GM12878 (cell line): ENCODE results near the gene GALNT17. TPM values are rescaled to one million over a fixed set of nuclear protein-coding genes. Genes with fewer than 3 reads are reported as not detected.

Experiments
- ATAC-seq: fragments of 200-7000 bp; cut with Tn5 transposase; 3 replicates; pipeline ENCODE4 v1.9.1; 2020; ENCODE audit warnings: mild to moderate bottlenecking, moderate library complexity
- BruUV-seq: library from RNA; stranded (reverse); fragments of 400-500 nt; replicated peaks from 2 replicates; lab custom pipeline; 2021; lab: Mats Ljungman, UMichigan
- CTCF ChIA-PET: fragments of 300-600 bp; sonication (Branson Sonifier 250); formaldehyde crosslinking; extraction: SDS; loops from one replicate; lab custom pipeline; 2021; ENCODE audit warnings: inconsistent platforms; lab: Yijun Ruan, JAX
- POLR2A ChIA-PET: fragments of 350-600 bp; formaldehyde crosslinking; extraction: SDS; loops from one replicate; lab custom pipeline; 2021; ENCODE audit warnings: inconsistent platforms; lab: Charles Lee
- RAD21 ChIA-PET: fragments of 300-600 bp; sonication (Branson Sonifier 250); formaldehyde crosslinking; loops from one replicate; lab custom pipeline; 2023; ENCODE audit warnings: antibody characterized with exemption; ENCODE audit not compliant: unreplicated experiment; lab: Charles Lee
- SMC1A ChIA-PET: fragments of 300-600 bp; sonication (Branson Sonifier 250); formaldehyde crosslinking; loops from one replicate; lab custom pipeline; 2023; ENCODE audit not compliant: unreplicated experiment, uncharacterized antibody; lab: Charles Lee
- DNase-seq: peaks from one replicate; pipeline ENCODE4 v3.0.0-alpha.2; 2011; ENCODE audit warnings: low read depth, low spot score
- FAIRE-seq: peaks from 3 replicates; lab custom pipeline; 2011; peaks lifted over from hg19 to GRCh38; lab: Jason Lieb, UNC
- H2AFZ ChIP-seq: 2 replicates; pipeline ENCODE4 v1.6.0; 2011; ENCODE audit warnings: low read depth, low read length, control low read depth; ENCODE audit not compliant: control insufficient read depth
- H3K27ac ChIP-seq: 2 replicates; pipeline ENCODE4 v1.5.1; 2011; ENCODE audit warnings: control low read depth; ENCODE audit not compliant: control insufficient read depth, insufficient read depth
- H3K27me3 ChIP-seq, 2 experiments: replicated peaks in 1 of 2; 2 replicates each; pipeline versions ENCODE4 v1.6.0 to v1.6.1; 2011; ENCODE audit warnings: low read length in 1 of 2; ENCODE audit not compliant: control insufficient read depth in 2 of 2, insufficient read depth in 2 of 2
- H3K36me3 ChIP-seq, 2 experiments: 2 replicates each; pipeline ENCODE4 v1.5.1; 2011; ENCODE audit warnings: low read length in 1 of 2; ENCODE audit not compliant: control insufficient read depth in 2 of 2, insufficient read depth in 2 of 2
- H3K4me1 ChIP-seq: 2 replicates; pipeline ENCODE4 v1.6.1; 2011; ENCODE audit warnings: mild to moderate bottlenecking, low read length, moderate library complexity, mixed read lengths; ENCODE audit not compliant: control insufficient read depth, insufficient read depth
- H3K4me2 ChIP-seq: 2 replicates; pipeline ENCODE4 v1.6.0; 2011; ENCODE audit warnings: control low read depth; ENCODE audit not compliant: control insufficient read depth, insufficient read depth
- H3K4me3 ChIP-seq: fragments of 200-600 bp; sonication (generic); 2 replicates; pipeline ENCODE4 v1.5.1; 2016
- H3K79me2 ChIP-seq: 2 replicates; pipeline ENCODE4 v1.6.0; 2011; ENCODE audit warnings: low read length; ENCODE audit not compliant: control insufficient read depth, insufficient read depth
- H3K9ac ChIP-seq: 2 replicates; pipeline ENCODE4 v1.8.0; 2011; ENCODE audit warnings: low read length, control low read depth, mixed read lengths; ENCODE audit not compliant: control insufficient read depth, insufficient read depth
- H3K9me3 ChIP-seq: replicated peaks from 3 replicates; pipeline ENCODE4 v1.5.1; 2011; ENCODE audit warnings: mild to moderate bottlenecking, low read length; ENCODE audit not compliant: control insufficient read depth, insufficient read depth
- H4K20me1 ChIP-seq: 2 replicates; pipeline ENCODE4 v1.6.0; 2011; ENCODE audit not compliant: control insufficient read depth, insufficient read depth
- ASH2L ChIP-seq: fragments of 300-600, 200-600 bp; sonication (generic); IDR thresholded peaks from 2 replicates; pipeline ENCODE4 v1.6.1; 2017; ENCODE audit warnings: low read depth, mild to moderate bottlenecking, borderline replicate concordance
- ATF7 ChIP-seq: fragments of 450-650 bp; IDR thresholded peaks from 2 replicates; pipeline ENCODE4 v1.6.1; 2016; ENCODE audit warnings: low read depth, mild to moderate bottlenecking
- BCL11A ChIP-seq: IDR thresholded peaks from 2 replicates; pipeline ENCODE4 v1.6.1; 2011; ENCODE audit warnings: low read depth, low read length
- CBX5 ChIP-seq: sonication (generic); IDR thresholded peaks from 2 replicates; pipeline ENCODE4 v1.6.1; 2016; ENCODE audit warnings: low read depth, moderate library complexity, mild to moderate bottlenecking, inconsistent platforms
- CUX1 ChIP-seq: IDR thresholded peaks from 2 replicates; pipeline ENCODE4 v1.6.1; 2012; ENCODE audit warnings: improper control_type of control experiment, low read depth, low read length; ENCODE audit not compliant: insufficient replicate concordance
- KAT2A ChIP-seq: conservative IDR thresholded peaks from 2 replicates; pipeline ENCODE4 v1.6.1; 2011; ENCODE audit warnings: low read depth, low read length; ENCODE audit not compliant: control insufficient read depth
- MYC ChIP-seq: IDR thresholded peaks from 2 replicates; pipeline ENCODE4 v1.6.1; 2011; ENCODE audit warnings: mild to moderate bottlenecking, low read length, moderate library complexity, inconsistent platforms; ENCODE audit not compliant: insufficient read depth, insufficient replicate concordance, insufficient read length, severe bottlenecking
- NFXL1 ChIP-seq: fragments of 450-650 bp; IDR thresholded peaks from 2 replicates; pipeline ENCODE4 v1.6.1; 2017; ENCODE audit warnings: antibody characterized with exemption, mild to moderate bottlenecking, borderline replicate concordance
- NR2C1 ChIP-seq: fragments of 450-650 bp; IDR thresholded peaks from 2 replicates; pipeline ENCODE4 v1.6.1; 2017; ENCODE audit warnings: antibody characterized with exemption, mild to moderate bottlenecking, moderate library complexity
- RUNX3 ChIP-seq: IDR thresholded peaks from 2 replicates; pipeline ENCODE4 v1.6.1; 2012; ENCODE audit warnings: low read length, inconsistent platforms
- SIX5 ChIP-seq: IDR thresholded peaks from 2 replicates; pipeline ENCODE4 v1.6.1; 2011; ENCODE audit warnings: mild to moderate bottlenecking, low read depth, low read length, moderate library complexity; ENCODE audit not compliant: severe bottlenecking
- ZSCAN29 ChIP-seq: fragments of 450-650 bp; IDR thresholded peaks from 2 replicates; pipeline ENCODE4 v1.6.1; 2017; ENCODE audit warnings: mild to moderate bottlenecking, moderate library complexity
- WGBS: methylation state at CpG from one replicate; pipeline ENCODE4 v1.1.6; 2016; ENCODE audit warnings: low lambda C conversion rate; ENCODE audit not compliant: insufficient replicate concordance, insufficient coverage; ENCODE audit errors: missing lambda C conversion rate; 5-methylcytosine and 5-hydroxymethylcytosine counted together
- in situ Hi-C: fragments of 300-500 bp; cut with MboI; formaldehyde crosslinking; loops from 9 replicates; pipeline ENCODE4 v1.14.3; 2018; ENCODE audit warnings: mixed read lengths
- intact Hi-C: fragments of 100-400 bp; cut with micrococcal nuclease; formaldehyde crosslinking; loops from one replicate; pipeline ENCODE4 v1.14.2; 2022; ENCODE audit not compliant: unreplicated experiment
- polyA plus RNA-seq, 11 experiments: library from polyadenylated mRNA; depleted of rRNA in 4 of 11; unstranded in 6 of 11; stranded (reverse) in 5 of 11; fragments of >200 nt; fragmentation: Nextera tagmentation in 4 of 11; fragmentation: Illumina TruSeq in 1 of 11; extraction: Ambion mirVana in 4 of 11; extraction: Trizol in 1 of 11; gene quantifications; 1 replicate in 1 of 11; 2 replicates in 10 of 11; pipeline versions ENCODE4 v1.2.1 to v1.2.3, GENCODE V29; 2011 to 2016; ENCODE audit warnings: inconsistent platforms in 2 of 11, missing spikeins in 2 of 11, low read depth in 1 of 11
- total RNA-seq, 4 experiments: library from RNA; depleted of rRNA in 3 of 4; stranded (reverse); fragments of >200 nt in 3 of 4; fragmentation: Illumina TruSeq in 1 of 4; extraction: Trizol in 1 of 4; gene quantifications; 2 replicates each; pipeline versions ENCODE4 v1.2.1 to v1.2.3, GENCODE V29; 2013 to 2021

GALNT17 gene
- total and polyA plus RNA-seq, 10 of the 15 experiments (the other 5 are each of a cell fraction or from before 2014, with no cell fraction given): 0.12 to 0.15 TPM; not detected in 8

- H3K4me1 ChIP-seq: no peaks in the 10 kb centered on the region
- no peak overlapping the region for H2AFZ ChIP-seq
- in situ Hi-C loops (no loop called here), intact Hi-C loops (no loop called here)
- H3K4me2 ChIP-seq: no peak overlapping the region
- H4K20me1 ChIP-seq: no peaks in the 10 kb centered on the region
- no peak overlapping the region for H3K4me3 ChIP-seq
- DNase-seq (no peak), FAIRE-seq (no peak), ATAC-seq (no peak)
- POLR2A ChIA-PET: no interaction called here
- CTCF ChIA-PET: no interaction called here
- no peak overlapping the region for H3K9ac ChIP-seq
- TF ChIP-seq NR2C1 (no peak), ATF7 (no peak), MYC (no peak), KAT2A (no peak), ZSCAN29 (no peak), CBX5 (no peak), CUX1 (no peak), NFXL1 (no peak), SIX5 (no peak), BCL11A (no peak), RUNX3 (no peak), ASH2L (no peak)
- RAD21 ChIA-PET: no interaction called here
- H3K36me3 ChIP-seq: no peaks in the 10 kb centered on the region
- 3% methylated on average over 2 of the region's 2 CpGs for WGBS
- SMC1A ChIA-PET: no interaction called here
- no peaks in the 10 kb centered on the region for H3K27me3 ChIP-seq
- no TSS peak for BruUV-seq
- no peaks in the 10 kb centered on the region for H3K79me2 ChIP-seq
- no peak overlapping the region for H3K27ac ChIP-seq
- H3K9me3 ChIP-seq: no peaks in the 10 kb centered on the region
Observed at GRCh38 chr7:71707041-71707440, 575.1 kb downstream of the GALNT17 start.
